Measurements from ENCODE around the gene UBE2J2. TPM values are rescaled to one million over a fixed set of nuclear protein-coding genes. Genes with fewer than 3 reads are reported as not detected.

The UBE2J2 gene
- total and polyA plus RNA-seq, 2 experiments from 2014 or later: 47.1 to 70.2 TPM

GRCh38 chr1:1219341-1219740 is 54.3 kb downstream of the UBE2J2 start:
- H3K79me2 ChIP-seq (replicated peaks; ENCODE audit: insufficient read depth): no peaks in the 10 kb centered on the region
- no peaks in the 10 kb centered on the region for H3K4me1 ChIP-seq (ENCODE audit: insufficient read depth)
- Mint-ChIP-seq H3K4me3 (no peak overlapping the region), H3K27me3 (ENCODE audit: insufficient read depth, low read depth, poor library complexity) (peaks cover 12% of the 10 kb centered on the region), H3K4me1 (no peaks in the 10 kb centered on the region), H3K9me3 (no peaks in the 10 kb centered on the region), H3K36me3 (ENCODE audit: low read depth) (peaks cover 30% of the 10 kb centered on the region), H3K27ac (no peak overlapping the region)
- no peak overlapping the region for H2AFZ ChIP-seq
- no peaks in the 10 kb centered on the region for H3K27me3 ChIP-seq (ENCODE audit: insufficient read depth)
- ATAC-seq: no peak
- H4K20me1 ChIP-seq (replicated peaks; ENCODE audit: insufficient read depth): peaks cover 3% of the 10 kb centered on the region; the same call in 1 of the 2 replicates
- H3K4me2 ChIP-seq: no peak overlapping the region
- H3K9me2 ChIP-seq (ENCODE audit: insufficient read depth): no peaks in the 10 kb centered on the region
- TF ChIP-seq, protein P1, sequence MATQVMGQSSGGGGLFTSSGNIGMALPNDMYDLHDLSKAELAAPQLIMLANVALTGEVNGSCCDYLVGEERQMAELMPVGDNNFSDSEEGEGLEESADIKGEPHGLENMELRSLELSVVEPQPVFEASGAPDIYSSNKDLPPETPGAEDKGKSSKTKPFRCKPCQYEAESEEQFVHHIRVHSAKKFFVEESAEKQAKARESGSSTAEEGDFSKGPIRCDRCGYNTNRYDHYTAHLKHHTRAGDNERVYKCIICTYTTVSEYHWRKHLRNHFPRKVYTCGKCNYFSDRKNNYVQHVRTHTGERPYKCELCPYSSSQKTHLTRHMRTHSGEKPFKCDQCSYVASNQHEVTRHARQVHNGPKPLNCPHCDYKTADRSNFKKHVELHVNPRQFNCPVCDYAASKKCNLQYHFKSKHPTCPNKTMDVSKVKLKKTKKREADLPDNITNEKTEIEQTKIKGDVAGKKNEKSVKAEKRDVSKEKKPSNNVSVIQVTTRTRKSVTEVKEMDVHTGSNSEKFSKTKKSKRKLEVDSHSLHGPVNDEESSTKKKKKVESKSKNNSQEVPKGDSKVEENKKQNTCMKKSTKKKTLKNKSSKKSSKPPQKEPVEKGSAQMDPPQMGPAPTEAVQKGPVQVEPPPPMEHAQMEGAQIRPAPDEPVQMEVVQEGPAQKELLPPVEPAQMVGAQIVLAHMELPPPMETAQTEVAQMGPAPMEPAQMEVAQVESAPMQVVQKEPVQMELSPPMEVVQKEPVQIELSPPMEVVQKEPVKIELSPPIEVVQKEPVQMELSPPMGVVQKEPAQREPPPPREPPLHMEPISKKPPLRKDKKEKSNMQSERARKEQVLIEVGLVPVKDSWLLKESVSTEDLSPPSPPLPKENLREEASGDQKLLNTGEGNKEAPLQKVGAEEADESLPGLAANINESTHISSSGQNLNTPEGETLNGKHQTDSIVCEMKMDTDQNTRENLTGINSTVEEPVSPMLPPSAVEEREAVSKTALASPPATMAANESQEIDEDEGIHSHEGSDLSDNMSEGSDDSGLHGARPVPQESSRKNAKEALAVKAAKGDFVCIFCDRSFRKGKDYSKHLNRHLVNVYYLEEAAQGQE (IDR thresholded peaks at IDR 0.05; ENCODE audit: unreplicated experiment): no peak
- DNase-seq (ENCODE audit: low spot score): no peak
- no peak overlapping the region for H3K27ac ChIP-seq (ENCODE audit: low read depth)
- H3F3A ChIP-seq (replicated peaks; ENCODE audit: low read depth): no peaks in the 10 kb centered on the region
- H3K36me3 ChIP-seq (ENCODE audit: insufficient read depth): peaks cover 7% of the 10 kb centered on the region; the same call in 1 of the 2 replicates
- H3K4me3 ChIP-seq: no peak overlapping the region

DNA sequence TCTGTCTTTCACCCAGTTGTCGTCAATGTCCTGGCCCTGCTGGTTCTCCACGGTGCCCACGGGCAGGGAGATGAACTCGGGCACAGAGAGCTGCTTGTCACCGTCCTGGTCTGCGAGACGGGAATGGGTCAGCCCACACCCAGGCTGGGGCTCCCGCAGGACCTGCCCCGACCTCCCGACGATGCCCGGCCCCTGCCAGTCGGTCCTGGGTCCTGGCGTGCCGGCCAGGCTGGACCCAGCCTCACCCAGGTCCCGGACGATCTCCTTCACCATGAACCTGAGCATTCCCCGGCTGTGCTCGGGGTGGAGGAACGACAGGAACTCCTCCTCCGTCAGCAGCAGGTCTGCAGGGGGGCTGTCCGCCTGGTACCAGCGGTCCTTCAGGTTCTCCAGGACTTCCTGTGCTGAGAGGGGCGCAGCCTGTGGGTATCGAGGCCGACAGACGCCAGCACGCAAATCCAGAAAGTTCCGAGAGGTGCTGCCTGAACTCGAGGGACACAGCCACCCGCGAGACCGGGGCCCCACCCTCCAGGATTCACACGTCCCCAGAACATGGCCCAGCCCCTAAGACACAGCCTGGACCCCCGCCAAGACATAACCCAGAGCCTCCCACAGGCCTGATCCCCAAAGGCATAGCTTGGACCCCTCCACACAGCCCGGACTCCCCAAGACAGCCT is 55.0 kb downstream of the UBE2J2 start:
- Histone ChIP-seq H2AFZ (no peak overlapping the region), H3K27me3 (ENCODE audit: insufficient read depth) (no peaks in the 10 kb centered on the region), H3K27ac (ENCODE audit: low read depth) (no peak overlapping the region), H3K4me3 (no peak overlapping the region), H3K36me3 (ENCODE audit: insufficient read depth) (peaks cover 7% of the 10 kb centered on the region; the same call in 1 of the 2 replicates), H3K79me2 (replicated peaks; ENCODE audit: insufficient read depth) (no peaks in the 10 kb centered on the region), H3K9me2 (ENCODE audit: insufficient read depth) (no peaks in the 10 kb centered on the region), H3K4me2 (no peak overlapping the region), H4K20me1 (replicated peaks; ENCODE audit: insufficient read depth) (no peaks in the 10 kb centered on the region; the same call in 1 of the 2 replicates), H3F3A (replicated peaks; ENCODE audit: low read depth) (no peaks in the 10 kb centered on the region), H3K4me1 (ENCODE audit: insufficient read depth) (no peaks in the 10 kb centered on the region)
- Mint-ChIP-seq H3K36me3 (ENCODE audit: low read depth) (peaks cover 30% of the 10 kb centered on the region), H3K27me3 (ENCODE audit: insufficient read depth, low read depth, poor library complexity) (peaks cover 12% of the 10 kb centered on the region), H3K4me1 (no peaks in the 10 kb centered on the region), H3K27ac (no peak overlapping the region), H3K4me3 (no peak overlapping the region), H3K9me3 (no peaks in the 10 kb centered on the region)
- DNase-seq (ENCODE audit: low spot score) (no peak), ATAC-seq (no peak)
- TF ChIP-seq, protein P2, sequence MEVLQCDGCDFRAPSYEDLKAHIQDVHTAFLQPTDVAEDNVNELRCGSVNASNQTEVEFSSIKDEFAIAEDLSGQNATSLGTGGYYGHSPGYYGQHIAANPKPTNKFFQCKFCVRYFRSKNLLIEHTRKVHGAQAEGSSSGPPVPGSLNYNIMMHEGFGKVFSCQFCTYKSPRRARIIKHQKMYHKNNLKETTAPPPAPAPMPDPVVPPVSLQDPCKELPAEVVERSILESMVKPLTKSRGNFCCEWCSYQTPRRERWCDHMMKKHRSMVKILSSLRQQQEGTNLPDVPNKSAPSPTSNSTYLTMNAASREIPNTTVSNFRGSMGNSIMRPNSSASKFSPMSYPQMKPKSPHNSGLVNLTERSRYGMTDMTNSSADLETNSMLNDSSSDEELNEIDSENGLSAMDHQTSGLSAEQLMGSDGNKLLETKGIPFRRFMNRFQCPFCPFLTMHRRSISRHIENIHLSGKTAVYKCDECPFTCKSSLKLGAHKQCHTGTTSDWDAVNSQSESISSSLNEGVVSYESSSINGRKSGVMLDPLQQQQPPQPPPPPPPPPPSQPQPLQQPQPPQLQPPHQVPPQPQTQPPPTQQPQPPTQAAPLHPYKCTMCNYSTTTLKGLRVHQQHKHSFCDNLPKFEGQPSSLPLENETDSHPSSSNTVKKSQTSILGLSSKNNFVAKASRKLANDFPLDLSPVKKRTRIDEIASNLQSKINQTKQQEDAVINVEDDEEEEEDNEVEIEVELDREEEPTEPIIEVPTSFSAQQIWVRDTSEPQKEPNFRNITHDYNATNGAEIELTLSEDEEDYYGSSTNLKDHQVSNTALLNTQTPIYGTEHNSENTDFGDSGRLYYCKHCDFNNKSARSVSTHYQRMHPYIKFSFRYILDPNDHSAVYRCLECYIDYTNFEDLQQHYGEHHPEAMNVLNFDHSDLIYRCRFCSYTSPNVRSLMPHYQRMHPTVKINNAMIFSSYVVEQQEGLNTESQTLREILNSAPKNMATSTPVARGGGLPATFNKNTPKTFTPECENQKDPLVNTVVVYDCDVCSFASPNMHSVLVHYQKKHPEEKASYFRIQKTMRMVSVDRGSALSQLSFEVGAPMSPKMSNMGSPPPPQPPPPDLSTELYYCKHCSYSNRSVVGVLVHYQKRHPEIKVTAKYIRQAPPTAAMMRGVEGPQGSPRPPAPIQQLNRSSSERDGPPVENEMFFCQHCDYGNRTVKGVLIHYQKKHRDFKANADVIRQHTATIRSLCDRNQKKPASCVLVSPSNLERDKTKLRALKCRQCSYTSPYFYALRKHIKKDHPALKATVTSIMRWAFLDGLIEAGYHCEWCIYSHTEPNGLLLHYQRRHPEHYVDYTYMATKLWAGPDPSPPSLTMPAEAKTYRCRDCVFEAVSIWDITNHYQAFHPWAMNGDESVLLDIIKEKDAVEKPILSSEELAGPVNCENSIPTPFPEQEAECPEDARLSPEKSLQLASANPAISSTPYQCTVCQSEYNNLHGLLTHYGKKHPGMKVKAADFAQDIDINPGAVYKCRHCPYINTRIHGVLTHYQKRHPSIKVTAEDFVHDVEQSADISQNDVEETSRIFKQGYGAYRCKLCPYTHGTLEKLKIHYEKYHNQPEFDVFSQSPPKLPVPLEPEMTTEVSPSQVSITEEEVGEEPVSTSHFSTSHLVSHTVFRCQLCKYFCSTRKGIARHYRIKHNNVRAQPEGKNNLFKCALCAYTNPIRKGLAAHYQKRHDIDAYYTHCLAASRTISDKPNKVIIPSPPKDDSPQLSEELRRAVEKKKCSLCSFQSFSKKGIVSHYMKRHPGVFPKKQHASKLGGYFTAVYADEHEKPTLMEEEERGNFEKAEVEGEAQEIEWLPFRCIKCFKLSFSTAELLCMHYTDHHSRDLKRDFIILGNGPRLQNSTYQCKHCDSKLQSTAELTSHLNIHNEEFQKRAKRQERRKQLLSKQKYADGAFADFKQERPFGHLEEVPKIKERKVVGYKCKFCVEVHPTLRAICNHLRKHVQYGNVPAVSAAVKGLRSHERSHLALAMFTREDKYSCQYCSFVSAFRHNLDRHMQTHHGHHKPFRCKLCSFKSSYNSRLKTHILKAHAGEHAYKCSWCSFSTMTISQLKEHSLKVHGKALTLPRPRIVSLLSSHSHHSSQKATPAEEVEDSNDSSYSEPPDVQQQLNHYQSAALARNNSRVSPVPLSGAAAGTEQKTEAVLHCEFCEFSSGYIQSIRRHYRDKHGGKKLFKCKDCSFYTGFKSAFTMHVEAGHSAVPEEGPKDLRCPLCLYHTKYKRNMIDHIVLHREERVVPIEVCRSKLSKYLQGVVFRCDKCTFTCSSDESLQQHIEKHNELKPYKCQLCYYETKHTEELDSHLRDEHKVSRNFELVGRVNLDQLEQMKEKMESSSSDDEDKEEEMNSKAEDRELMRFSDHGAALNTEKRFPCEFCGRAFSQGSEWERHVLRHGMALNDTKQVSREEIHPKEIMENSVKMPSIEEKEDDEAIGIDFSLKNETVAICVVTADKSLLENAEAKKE (CRISPR knock-in tag; IDR thresholded peaks at IDR 0.05): no peak
- TF ChIP-seq, protein P3, sequence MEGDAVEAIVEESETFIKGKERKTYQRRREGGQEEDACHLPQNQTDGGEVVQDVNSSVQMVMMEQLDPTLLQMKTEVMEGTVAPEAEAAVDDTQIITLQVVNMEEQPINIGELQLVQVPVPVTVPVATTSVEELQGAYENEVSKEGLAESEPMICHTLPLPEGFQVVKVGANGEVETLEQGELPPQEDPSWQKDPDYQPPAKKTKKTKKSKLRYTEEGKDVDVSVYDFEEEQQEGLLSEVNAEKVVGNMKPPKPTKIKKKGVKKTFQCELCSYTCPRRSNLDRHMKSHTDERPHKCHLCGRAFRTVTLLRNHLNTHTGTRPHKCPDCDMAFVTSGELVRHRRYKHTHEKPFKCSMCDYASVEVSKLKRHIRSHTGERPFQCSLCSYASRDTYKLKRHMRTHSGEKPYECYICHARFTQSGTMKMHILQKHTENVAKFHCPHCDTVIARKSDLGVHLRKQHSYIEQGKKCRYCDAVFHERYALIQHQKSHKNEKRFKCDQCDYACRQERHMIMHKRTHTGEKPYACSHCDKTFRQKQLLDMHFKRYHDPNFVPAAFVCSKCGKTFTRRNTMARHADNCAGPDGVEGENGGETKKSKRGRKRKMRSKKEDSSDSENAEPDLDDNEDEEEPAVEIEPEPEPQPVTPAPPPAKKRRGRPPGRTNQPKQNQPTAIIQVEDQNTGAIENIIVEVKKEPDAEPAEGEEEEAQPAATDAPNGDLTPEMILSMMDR (conservative IDR thresholded peaks at IDR 0.05; ENCODE audit: low read depth in 2 of 2): no peak
- TF ChIP-seq, protein P4, sequence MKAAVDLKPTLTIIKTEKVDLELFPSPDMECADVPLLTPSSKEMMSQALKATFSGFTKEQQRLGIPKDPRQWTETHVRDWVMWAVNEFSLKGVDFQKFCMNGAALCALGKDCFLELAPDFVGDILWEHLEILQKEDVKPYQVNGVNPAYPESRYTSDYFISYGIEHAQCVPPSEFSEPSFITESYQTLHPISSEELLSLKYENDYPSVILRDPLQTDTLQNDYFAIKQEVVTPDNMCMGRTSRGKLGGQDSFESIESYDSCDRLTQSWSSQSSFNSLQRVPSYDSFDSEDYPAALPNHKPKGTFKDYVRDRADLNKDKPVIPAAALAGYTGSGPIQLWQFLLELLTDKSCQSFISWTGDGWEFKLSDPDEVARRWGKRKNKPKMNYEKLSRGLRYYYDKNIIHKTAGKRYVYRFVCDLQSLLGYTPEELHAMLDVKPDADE (IDR thresholded peaks at IDR 0.05): no peak

Measured in GM23338 (cell line).